Brain microvascular endothelial cell (primary cell): ENCODE data around the gene ATP5F1D.
A peak's percentile ranks its signal among the peaks of the same experiment; 100 is the strongest.

Experiments
- DNase-seq: peaks from one replicate; pipeline ENCODE4 v3.0.0-alpha.2; 2020
- H3K27ac ChIP-seq: fragments of 250-450 bp; sonication (Bioruptor Pico); 2 replicates; pipeline ENCODE4 v1.5.1; 2020; ENCODE audit warnings: mild to moderate bottlenecking, moderate library complexity
- H3K27me3 ChIP-seq: fragments of 250-450 bp; sonication (Bioruptor Pico); replicated peaks from 2 replicates; pipeline ENCODE4 v1.5.1; 2020; ENCODE audit warnings: mild to moderate bottlenecking
- H3K36me3 ChIP-seq: fragments of 250-450 bp; sonication (Bioruptor Pico); replicated peaks from 2 replicates; pipeline ENCODE4 v1.5.1; 2020; ENCODE audit warnings: mild to moderate bottlenecking
- H3K4me3 ChIP-seq: 2 replicates; pipeline ENCODE4 v1.5.1; 2011; ENCODE audit warnings: low read depth, mild to moderate bottlenecking, control low read depth, low read length, moderate library complexity
- in situ Hi-C: cut with HindIII; loops from 2 replicates; pipeline ENCODE4 v1.10.0; 2017; ENCODE audit warnings: low sequenced_read_pairs, low pct_ligation_motif_present
- TF ChIP-seq, protein P1 (sequence below): IDR thresholded peaks from 2 replicates; pipeline ENCODE4 v1.5.1; 2011; ENCODE audit warnings: low read depth, mild to moderate bottlenecking, moderate library complexity, low read length, control low read depth, inconsistent platforms; ENCODE audit errors: missing control alignments

ATP5F1D gene

DNA sequence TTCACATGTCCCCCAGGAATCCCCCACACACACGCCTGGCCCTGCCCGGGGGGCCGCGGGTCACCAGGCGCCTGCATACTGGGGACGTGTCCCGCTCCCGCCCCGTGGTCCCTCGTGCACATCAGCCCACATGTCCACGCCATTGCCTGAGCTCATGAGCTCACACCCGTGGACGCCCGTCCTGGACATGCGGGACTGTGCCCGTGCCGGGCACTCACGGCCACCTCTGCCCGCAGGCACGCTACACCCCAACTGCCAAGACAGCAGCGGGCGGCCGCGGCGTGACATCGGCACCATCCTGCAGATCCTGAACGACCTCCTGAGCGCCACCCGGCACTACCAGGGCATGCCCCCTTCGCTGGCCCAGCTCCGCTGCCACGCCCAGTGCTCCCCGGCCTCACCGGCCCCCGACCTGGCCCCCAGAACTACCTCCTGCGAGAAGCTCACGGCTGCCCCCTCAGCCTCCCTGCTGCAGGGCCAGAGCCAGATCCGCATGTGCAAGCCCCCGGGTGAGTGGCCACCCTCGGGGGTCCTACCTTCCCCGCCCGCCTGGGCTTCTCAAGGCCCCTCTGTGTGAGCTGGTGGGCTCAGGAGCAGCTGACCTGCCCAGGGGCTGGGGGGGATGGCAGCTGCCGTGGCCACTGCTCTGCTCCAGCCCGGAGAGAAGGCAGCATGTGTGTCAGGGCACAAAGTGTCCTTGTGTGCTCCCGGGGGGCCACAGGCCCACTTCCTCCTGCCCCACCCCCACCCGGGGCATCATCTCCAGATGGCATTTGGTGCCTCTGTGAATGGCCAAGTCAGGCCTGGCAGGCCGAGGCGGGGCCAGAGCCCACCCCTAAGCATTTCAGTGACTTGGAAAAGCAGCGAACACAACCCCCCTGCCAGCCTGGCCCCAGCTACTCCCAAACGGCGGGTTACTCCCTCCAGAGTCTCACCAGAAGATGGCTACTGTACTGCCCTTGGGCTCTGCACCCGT, 13.9 kb downstream of the ATP5F1D start:
- H3K27me3 ChIP-seq: no peaks in the 10 kb centered on the region
- peaks cover 68% of the 10 kb centered on the region for H3K36me3 ChIP-seq
- TF ChIP-seq, protein P1, sequence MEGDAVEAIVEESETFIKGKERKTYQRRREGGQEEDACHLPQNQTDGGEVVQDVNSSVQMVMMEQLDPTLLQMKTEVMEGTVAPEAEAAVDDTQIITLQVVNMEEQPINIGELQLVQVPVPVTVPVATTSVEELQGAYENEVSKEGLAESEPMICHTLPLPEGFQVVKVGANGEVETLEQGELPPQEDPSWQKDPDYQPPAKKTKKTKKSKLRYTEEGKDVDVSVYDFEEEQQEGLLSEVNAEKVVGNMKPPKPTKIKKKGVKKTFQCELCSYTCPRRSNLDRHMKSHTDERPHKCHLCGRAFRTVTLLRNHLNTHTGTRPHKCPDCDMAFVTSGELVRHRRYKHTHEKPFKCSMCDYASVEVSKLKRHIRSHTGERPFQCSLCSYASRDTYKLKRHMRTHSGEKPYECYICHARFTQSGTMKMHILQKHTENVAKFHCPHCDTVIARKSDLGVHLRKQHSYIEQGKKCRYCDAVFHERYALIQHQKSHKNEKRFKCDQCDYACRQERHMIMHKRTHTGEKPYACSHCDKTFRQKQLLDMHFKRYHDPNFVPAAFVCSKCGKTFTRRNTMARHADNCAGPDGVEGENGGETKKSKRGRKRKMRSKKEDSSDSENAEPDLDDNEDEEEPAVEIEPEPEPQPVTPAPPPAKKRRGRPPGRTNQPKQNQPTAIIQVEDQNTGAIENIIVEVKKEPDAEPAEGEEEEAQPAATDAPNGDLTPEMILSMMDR: no peak
- no peak overlapping the region for H3K4me3 ChIP-seq
- in situ Hi-C loops: no loop called here
- DNase-seq: no peak
- H3K27ac ChIP-seq: no peak overlapping the region

DNA sequence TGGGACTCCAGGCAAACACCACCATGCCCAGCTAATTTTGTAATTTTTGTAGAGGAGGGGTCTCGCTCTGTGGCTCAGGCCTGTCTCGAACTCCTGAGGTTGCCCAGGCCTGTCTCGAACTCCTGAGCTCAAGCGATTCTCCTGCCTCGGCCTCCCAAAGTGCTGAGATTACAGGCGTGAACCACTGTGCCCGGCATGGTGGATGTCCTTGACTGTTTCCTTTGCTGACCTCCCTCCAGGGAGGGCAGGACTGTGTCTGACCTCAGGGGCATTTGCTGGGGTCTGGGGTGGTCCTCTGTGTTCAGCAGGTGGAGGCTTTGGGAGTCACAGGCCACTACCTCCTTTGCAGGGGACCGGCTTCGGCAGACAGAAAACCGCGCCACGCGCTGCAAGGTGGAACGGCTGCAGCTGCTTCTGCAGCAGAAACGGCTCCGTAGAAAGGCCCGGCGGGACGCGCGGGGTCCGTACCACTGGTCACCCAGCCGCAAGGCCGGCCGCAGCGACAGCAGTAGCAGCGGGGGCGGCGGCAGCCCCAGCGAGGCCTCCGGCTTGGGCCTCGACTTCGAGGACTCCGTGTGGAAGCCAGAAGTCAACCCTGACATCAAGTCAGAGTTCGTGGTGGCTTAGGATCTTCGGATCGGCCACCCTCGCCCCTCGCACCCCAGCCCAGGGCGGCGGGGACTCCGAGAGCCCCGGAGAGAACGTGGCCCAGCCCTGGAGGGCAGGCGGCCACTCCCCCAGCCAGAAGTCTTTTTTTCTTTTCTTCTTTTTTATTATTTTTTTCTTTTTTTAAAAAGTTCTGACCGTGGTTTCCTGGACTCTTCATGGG, 15.3 kb downstream of the ATP5F1D start:
- TF ChIP-seq, protein P1: no peak
- Histone ChIP-seq H3K36me3 (peaks cover 54% of the 10 kb centered on the region), H3K27me3 (no peaks in the 10 kb centered on the region), H3K4me3 (no peak overlapping the region), H3K27ac (no peak overlapping the region)
- in situ Hi-C loops: no loop called here
- DNase-seq: no peak

DNA sequence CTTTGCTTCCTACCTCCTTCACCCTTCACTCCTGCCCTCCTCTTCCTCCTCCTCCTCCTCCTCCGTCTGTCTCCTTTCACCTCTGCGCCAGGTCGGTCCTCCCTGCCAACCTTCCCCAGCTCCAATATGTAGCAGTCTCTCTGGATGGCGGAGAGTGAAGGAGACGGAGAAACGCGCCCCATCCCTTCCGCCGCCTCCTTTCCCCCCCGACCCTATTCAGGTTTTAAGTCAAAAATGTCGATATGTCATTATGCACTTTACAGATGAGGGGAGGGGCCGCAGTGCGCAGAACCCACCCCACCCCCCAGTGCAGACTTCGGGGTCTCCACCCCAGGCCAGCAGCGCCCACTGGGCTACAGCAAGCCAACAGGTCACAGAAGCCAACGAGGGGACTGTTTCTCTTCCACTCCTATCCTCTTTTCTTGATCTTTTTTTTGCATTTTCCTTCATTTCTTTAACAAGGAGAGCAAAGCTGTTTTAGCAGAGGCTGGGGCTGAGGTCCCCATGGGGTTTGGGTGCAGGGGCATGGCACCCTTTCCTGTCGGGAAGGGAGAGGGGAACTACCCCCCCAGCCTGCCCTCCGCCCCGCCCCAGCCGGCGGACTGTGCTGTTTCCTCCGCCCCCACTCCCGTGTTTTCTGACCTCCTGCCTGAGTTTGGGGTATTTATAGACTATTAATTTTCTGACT, 16.1 kb downstream of the ATP5F1D start:
- H3K27ac ChIP-seq: no peak overlapping the region
- H3K4me3 ChIP-seq: no peak overlapping the region
- in situ Hi-C loops: no loop called here
- peaks cover 51% of the 10 kb centered on the region for H3K36me3 ChIP-seq
- no peak for DNase-seq
- TF ChIP-seq, protein P1: no peak
- H3K27me3 ChIP-seq: no peaks in the 10 kb centered on the region

DNA sequence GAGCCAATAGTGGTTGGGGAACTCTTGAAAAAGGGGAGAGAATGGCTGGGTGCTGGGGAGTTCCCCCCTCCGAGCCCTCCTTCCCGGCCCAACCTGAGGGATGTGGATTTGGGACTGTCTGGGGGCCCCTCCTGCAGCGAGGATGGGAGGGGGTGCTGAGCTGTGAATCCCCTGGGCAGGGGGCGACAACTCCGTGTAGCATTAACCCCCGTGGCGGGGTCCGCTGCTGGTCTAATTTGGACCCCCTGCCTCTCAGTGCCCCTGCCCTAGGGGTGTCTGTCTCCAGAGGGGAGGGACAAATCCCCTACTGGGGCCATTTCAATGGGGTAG, 16.6 kb downstream of the ATP5F1D start:
- peaks cover 49% of the 10 kb centered on the region for H3K36me3 ChIP-seq
- H3K4me3 ChIP-seq: no peak overlapping the region
- no peak overlapping the region for H3K27ac ChIP-seq
- H3K27me3 ChIP-seq: no peaks in the 10 kb centered on the region
- DNase-seq: no peak
- in situ Hi-C loops: no loop called here
- TF ChIP-seq, protein P1: no peak

DNA sequence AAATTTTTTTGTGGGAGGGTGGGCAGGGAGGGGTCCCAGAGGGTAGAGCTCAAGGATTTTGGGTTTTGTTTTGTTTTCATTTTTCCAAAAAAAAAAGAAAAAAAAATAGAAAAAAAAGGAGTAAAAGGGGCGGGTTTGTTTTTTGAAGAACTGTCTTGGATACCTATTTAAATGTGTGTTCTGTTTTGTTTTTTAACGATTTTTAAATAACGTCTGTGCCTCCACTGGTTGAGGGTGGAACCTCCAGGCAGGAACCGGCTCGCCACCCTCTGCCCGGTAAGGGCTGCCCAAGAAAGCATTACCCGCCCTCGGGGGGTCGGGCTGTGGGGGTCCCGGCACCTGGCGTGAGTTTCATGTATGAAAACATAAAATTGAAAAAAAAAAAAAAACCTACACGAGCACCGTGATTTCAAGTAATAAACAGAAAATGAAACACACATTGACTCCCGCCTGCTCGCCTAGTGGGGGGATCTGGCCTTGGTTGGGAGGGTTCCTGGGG, 17.2 kb downstream of the ATP5F1D start:
- DNase-seq: no peak
- no peak overlapping the region for H3K4me3 ChIP-seq
- peak overlapping the region; percentile 5 for H3K27ac ChIP-seq
- no peaks in the 10 kb centered on the region for H3K27me3 ChIP-seq
- TF ChIP-seq, protein P1: no peak
- peaks cover 44% of the 10 kb centered on the region for H3K36me3 ChIP-seq
- in situ Hi-C loops: no loop called here
